Measurements from ENCODE around the gene SERTAD2. TPM values are rescaled to one million over a fixed set of nuclear protein-coding genes. Genes with fewer than 3 reads are reported as not detected.

Gene SERTAD2
- total and polyA plus RNA-seq, 2 donors (not counting 3 experiments of a cell fraction or from before 2014, with no cell fraction given): 5.5 to 11.2 TPM

DNA sequence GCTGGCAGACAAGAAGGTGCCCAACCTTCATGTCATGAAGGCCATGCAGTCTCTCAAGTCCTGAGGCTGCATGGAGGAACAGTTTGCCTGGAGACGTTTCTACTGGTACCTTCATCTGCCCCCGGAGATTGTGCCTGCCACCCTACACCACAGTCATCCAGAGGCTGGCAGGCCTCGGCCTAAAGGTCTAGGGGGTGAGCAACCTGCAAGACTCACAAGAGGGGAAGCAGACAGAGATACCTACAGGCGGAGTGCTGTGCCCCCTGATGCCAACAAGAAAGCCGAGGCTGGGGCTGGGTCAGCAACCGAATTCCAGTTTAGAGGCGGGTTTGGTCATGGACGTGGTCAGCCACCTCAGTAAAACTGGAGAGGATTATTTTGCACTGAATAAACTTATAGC, 12.0 kb upstream of the SERTAD2 start:
- Histone ChIP-seq H3K4me2 (ENCODE audit: insufficient read depth, low read length) (no peak overlapping the region), H4K20me1 (replicated peaks; ENCODE audit: control insufficient read depth, extremely low read depth, insufficient read depth, low read length) (no peaks in the 10 kb centered on the region), H3K27me3 (ENCODE audit: control insufficient read depth in 2 of 2, insufficient read depth in 2 of 2, low read length in 2 of 2) (no peaks in the 10 kb centered on the region), H3K9ac (replicated peaks; ENCODE audit: extremely low read depth, insufficient read depth, low read length) (no peak overlapping the region), H3K36me3 (ENCODE audit: control insufficient read depth in 2 of 2, extremely low read depth in 1 of 2, insufficient read depth in 2 of 2, low read length in 2 of 2) (no peaks in the 10 kb centered on the region), H2AFZ (ENCODE audit: low read depth, low read length) (no peak overlapping the region), H3K79me2 (ENCODE audit: control insufficient read depth, insufficient read depth, low read length) (no peaks in the 10 kb centered on the region), H3K4me3 (replicated peaks in 1 of 3; ENCODE audit: insufficient read depth in 1 of 3, low read depth in 1 of 3, low read length in 3 of 3) (no peak overlapping the region), H3K27ac (ENCODE audit: insufficient read depth, low read depth, low read length) (no peak overlapping the region), H3K9me3 (replicated peaks; ENCODE audit: control insufficient read depth, insufficient read depth, low read length) (no peaks in the 10 kb centered on the region), H3K4me1 (ENCODE audit: control insufficient read depth, extremely low read depth, insufficient read depth, low read length) (no peaks in the 10 kb centered on the region), H3K9me1 (replicated peaks; ENCODE audit: control insufficient read depth, extremely low read depth, insufficient read depth, low read length) (no peaks in the 10 kb centered on the region)
- no peak for DNase-seq (ENCODE audit: low read depth, low spot score)
- dilution Hi-C loops (cut with MboI; ENCODE audit: extremely low pct_ligation_motif_present, low sequenced_read_pairs): no loop called here
- FAIRE-seq: no peak
- ChIA-PET CTCF (interaction anchor here (0.8 to 1.6 kb wide), 2 partner anchors 9 to 86 kb away, joined by 3 read pairs; no protein-coding TSS in a partner anchor), POLR2A (interaction anchor here (0.6 to 1.8 kb wide), 2 partner anchors 10 to 17 kb away, joined by 4 to 7 read pairs; no protein-coding TSS in a partner anchor)
- intact Hi-C loops (cut with micrococcal nuclease): no loop called here
- BruUV-seq (replicated peaks): no TSS peak
- no peak for TF ChIP-seq CTCF (IDR thresholded peaks at IDR 0.05; ENCODE audit: extremely low read depth in 1 of 2, insufficient read depth in 1 of 2, low read depth in 1 of 2, low read length in 2 of 2)
- no peak for TF ChIP-seq EZH2 (IDR thresholded peaks at IDR 0.05; ENCODE audit: borderline replicate concordance, low read depth, low read length, severe bottlenecking)
- TF ChIP-seq POLR2AphosphoS5 (IDR thresholded peaks at IDR 0.05; ENCODE audit: insufficient read depth, low read depth, low read length): no peak
- no peak for TF ChIP-seq MAX (IDR thresholded peaks at IDR 0.05; ENCODE audit: insufficient read depth, insufficient read length)
- no peak for TF ChIP-seq MYC (IDR thresholded peaks at IDR 0.05; ENCODE audit: low read depth, low read length)
- TF ChIP-seq JUN (IDR thresholded peaks at IDR 0.05; ENCODE audit: borderline replicate concordance, insufficient read depth, insufficient read length, low read depth): no peak
- TF ChIP-seq GATA2 (IDR thresholded peaks at IDR 0.05; ENCODE audit: insufficient read depth, insufficient read length, low read depth, low read length): no peak
- no peak for TF ChIP-seq POLR2A (IDR thresholded peaks at IDR 0.05; ENCODE audit: low read depth, low read length)
- TF ChIP-seq FOS (IDR thresholded peaks at IDR 0.05; ENCODE audit: borderline replicate concordance, insufficient read depth, low read length): no peak

Data from endothelial cell of umbilical vein (primary cell).